GM21576 (cell line): ENCODE results near the gene ATP10B.

Experiments
- ATAC-seq: cut with Tn5 transposase; IDR thresholded peaks from one replicate; pipeline ENCODE4 v1.9.1; 2021; ENCODE audit warnings: mild to moderate bottlenecking, moderate library complexity; ENCODE audit not compliant: unreplicated experiment

Gene ATP10B

GRCh38 chr5:160643616-160644240, 208.3 kb downstream of the ATP10B start:
- no peak for ATAC-seq

GRCh38 chr5:160641405-160641804, 210.6 kb downstream of the ATP10B start:
- peak; percentile 61 for ATAC-seq

GRCh38 chr5:160640406-160640805, 211.6 kb downstream of the ATP10B start:
- ATAC-seq: no peak

GRCh38 chr5:160638161-160638742, 213.8 kb downstream of the ATP10B start:
- ATAC-seq: no peak

- no peak for ATAC-seq
Measured at GRCh38 chr5:160637357-160638090, 214.5 kb downstream of the ATP10B start.

GRCh38 chr5:160635663-160636062, 216.3 kb downstream of the ATP10B start:
- ATAC-seq: no peak

- ATAC-seq: no peak
Measured at GRCh38 chr5:160635046-160635445, 217.0 kb downstream of the ATP10B start.

GRCh38 chr5:160629003-160629402, 223.0 kb downstream of the ATP10B start:
- ATAC-seq: no peak

- ATAC-seq: no peak
Measured at GRCh38 chr5:160628619-160628968, 223.4 kb downstream of the ATP10B start.

- no peak for ATAC-seq
Measured at GRCh38 chr5:160627921-160628618, 223.9 kb downstream of the ATP10B start.

- no peak for ATAC-seq
Measured at GRCh38 chr5:160626322-160626721, 225.7 kb downstream of the ATP10B start.

- ATAC-seq: no peak
Measured at GRCh38 chr5:160621526-160621925, 230.5 kb downstream of the ATP10B start.

GRCh38 chr5:160620401-160620800, 231.6 kb downstream of the ATP10B start:
- no peak for ATAC-seq

- ATAC-seq: no peak
Measured at GRCh38 chr5:160619381-160619780, 232.6 kb downstream of the ATP10B start.

GRCh38 chr5:160618286-160618685, 233.7 kb downstream of the ATP10B start:
- ATAC-seq: no peak

- no peak for ATAC-seq
Measured at GRCh38 chr5:160616712-160617497, 235.1 kb downstream of the ATP10B start.

GRCh38 chr5:160614136-160614535, 237.9 kb downstream of the ATP10B start:
- ATAC-seq: no peak

GRCh38 chr5:160605266-160605665, 246.7 kb downstream of the ATP10B start:
- no peak for ATAC-seq

- ATAC-seq: no peak
Measured at GRCh38 chr5:160604484-160604883, 247.5 kb downstream of the ATP10B start.

- no peak for ATAC-seq
Measured at GRCh38 chr5:160602744-160603143, 249.3 kb downstream of the ATP10B start.

GRCh38 chr5:160601046-160601445, 251.0 kb downstream of the ATP10B start:
- no peak for ATAC-seq
